Trophoblast cell (in vitro differentiated cells and primary cell): ENCODE data around the gene FAM219B.
A peak's percentile ranks its signal among the peaks of the same experiment; 100 is the strongest.

Experiments used
- DNase-seq, 2 donors: peaks; one replicate each; pipeline ENCODE4 v3.0.0-alpha.2; 2016
- H2AFZ ChIP-seq: 2 replicates; pipeline ENCODE4 v1.6.1; 2013; ENCODE audit warnings: low read length, moderate library complexity, mild to moderate bottlenecking; ENCODE audit not compliant: insufficient read depth, poor library complexity
- H2AK5ac ChIP-seq: 2 replicates; pipeline ENCODE4 v1.6.1; 2013; ENCODE audit warnings: mild to moderate bottlenecking, low read length
- H2BK120ac ChIP-seq: 2 replicates; pipeline ENCODE4 v1.6.1; 2013; ENCODE audit warnings: low read length, mild to moderate bottlenecking, moderate library complexity; ENCODE audit not compliant: insufficient read depth, poor library complexity
- H2BK12ac ChIP-seq: 2 replicates; pipeline ENCODE4 v1.6.1; 2013; ENCODE audit warnings: mild to moderate bottlenecking, low read length, moderate library complexity
- H2BK5ac ChIP-seq: 2 replicates; pipeline ENCODE4 v1.6.1; 2013; ENCODE audit warnings: low read length, low read depth, moderate library complexity, mild to moderate bottlenecking; ENCODE audit not compliant: poor library complexity
- H3K14ac ChIP-seq: 2 replicates; pipeline ENCODE4 v1.6.1; 2013; ENCODE audit warnings: mild to moderate bottlenecking, low read length
- H3K18ac ChIP-seq: 2 replicates; pipeline ENCODE4 v1.6.1; 2013; ENCODE audit warnings: mild to moderate bottlenecking, low read length
- H3K23ac ChIP-seq: 2 replicates; pipeline ENCODE4 v1.6.1; 2013; ENCODE audit warnings: low read length
- H3K27ac ChIP-seq: 2 replicates; pipeline ENCODE4 v1.5.1; 2013; ENCODE audit warnings: low read depth, mild to moderate bottlenecking, inconsistent platforms, low read length, moderate library complexity
- H3K27me3 ChIP-seq: 2 replicates; pipeline ENCODE4 v1.6.1; 2013; ENCODE audit warnings: inconsistent platforms, mild to moderate bottlenecking, low read length, moderate library complexity; ENCODE audit not compliant: insufficient read depth
- H3K36me3 ChIP-seq, 2 experiments: 1 replicate in 1 of 2; 2 replicates in 1 of 2; pipeline ENCODE4 v1.6.1; 2013; ENCODE audit warnings: low read length in 2 of 2, mild to moderate bottlenecking in 2 of 2, moderate library complexity in 1 of 2; ENCODE audit not compliant: insufficient read depth in 2 of 2, control insufficient read depth in 1 of 2
- H3K4ac ChIP-seq: 2 replicates; pipeline ENCODE4 v1.6.1; 2013; ENCODE audit warnings: low read depth, mild to moderate bottlenecking, low read length, moderate library complexity
- H3K4me1 ChIP-seq, 2 experiments: 1 replicate in 1 of 2; 2 replicates in 1 of 2; pipeline ENCODE4 v1.6.1; 2013; ENCODE audit warnings: low read length in 2 of 2, mild to moderate bottlenecking in 2 of 2, moderate library complexity in 1 of 2; ENCODE audit not compliant: insufficient read depth in 2 of 2, control insufficient read depth in 1 of 2
- H3K4me2 ChIP-seq: 2 replicates; pipeline ENCODE4 v1.6.1; 2013; ENCODE audit warnings: inconsistent platforms, mild to moderate bottlenecking, low read length, moderate library complexity
- H3K4me3 ChIP-seq: 2 replicates; pipeline ENCODE4 v1.5.1; 2013; ENCODE audit warnings: mild to moderate bottlenecking, low read depth, low read length, inconsistent platforms
- H3K79me1 ChIP-seq: one replicate; pipeline ENCODE4 v1.6.1; 2013; ENCODE audit warnings: low read length
- H3K79me2 ChIP-seq: 2 replicates; pipeline ENCODE4 v1.6.1; 2013; ENCODE audit warnings: low read length, mild to moderate bottlenecking; ENCODE audit not compliant: control insufficient read depth, insufficient read depth, poor library complexity
- H3K9ac ChIP-seq: 2 replicates; pipeline ENCODE4 v1.6.1; 2013; ENCODE audit warnings: mild to moderate bottlenecking, low read length
- H3K9me3 ChIP-seq: 2 replicates; pipeline ENCODE4 v1.6.1; 2013; ENCODE audit warnings: low read depth, mild to moderate bottlenecking, control low read depth, inconsistent platforms, low read length; ENCODE audit not compliant: insufficient read depth
- H4K12ac ChIP-seq: 2 replicates; pipeline ENCODE4 v1.6.1; 2013; ENCODE audit warnings: low read depth, mild to moderate bottlenecking, low read length, moderate library complexity
- H4K8ac ChIP-seq: 2 replicates; pipeline ENCODE4 v1.6.1; 2013; ENCODE audit warnings: low read depth, mild to moderate bottlenecking, low read length, moderate library complexity
- H4K91ac ChIP-seq: one replicate; pipeline ENCODE4 v1.6.1; 2013; ENCODE audit warnings: low read depth, mild to moderate bottlenecking, low read length, moderate library complexity
- WGBS: extraction: QIAGEN DNeasy Blood & Tissue Kit; methylation state at CpG from one replicate; pipeline ENCODE4 v1.1.7; 2013; ENCODE audit warnings: missing lambda C conversion rate; ENCODE audit not compliant: insufficient read length, insufficient coverage; ENCODE audit errors: extremely low coverage; 5-methylcytosine and 5-hydroxymethylcytosine counted together

Gene FAM219B

DNA sequence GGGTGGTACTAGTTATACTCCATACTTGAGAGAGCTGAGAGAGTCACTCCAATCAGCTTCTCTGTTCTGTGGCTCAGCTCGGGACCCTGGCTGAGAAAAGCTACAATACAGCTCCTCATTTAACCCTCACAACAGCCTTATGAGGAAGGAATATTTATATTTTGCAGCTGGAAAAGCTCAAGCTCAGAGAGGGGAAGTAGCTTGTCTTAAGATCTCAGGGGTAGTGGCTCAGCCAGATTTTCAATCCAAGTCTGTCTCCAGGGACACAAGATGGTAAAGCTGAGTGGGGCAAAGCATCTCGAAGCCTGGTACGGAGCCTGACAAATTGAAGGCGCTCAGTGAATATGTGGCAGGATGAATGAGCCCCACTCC lies 48.3 kb downstream of the FAM219B start:
- Histone ChIP-seq H4K8ac (no peak overlapping the region), H3K27me3 (no peaks in the 10 kb centered on the region), H3K14ac (no peak overlapping the region), H3K36me3 (peaks cover 11% of the 10 kb centered on the region in 2 experiments), H3K9ac (no peak overlapping the region), H3K9me3 (no peaks in the 10 kb centered on the region), H3K4me1 (peaks cover 14% of the 10 kb centered on the region in 2 experiments), H3K18ac (no peak overlapping the region), H4K12ac (no peak overlapping the region), H3K4me2 (no peak overlapping the region), H2AFZ (no peak overlapping the region), H4K91ac (no peak overlapping the region), H3K4me3 (no peak overlapping the region), H2BK12ac (no peak overlapping the region), H2AK5ac (no peak overlapping the region), H2BK120ac (no peak overlapping the region), H3K79me2 (peaks cover 5% of the 10 kb centered on the region), H3K27ac (no peak overlapping the region), H3K23ac (no peak overlapping the region), H3K4ac (no peak overlapping the region), H3K79me1 (no peaks in the 10 kb centered on the region), H2BK5ac (no peak overlapping the region)
- no CpG with 5 or more reads among the region's 4 CpGs for WGBS
- no peak for DNase-seq

DNA sequence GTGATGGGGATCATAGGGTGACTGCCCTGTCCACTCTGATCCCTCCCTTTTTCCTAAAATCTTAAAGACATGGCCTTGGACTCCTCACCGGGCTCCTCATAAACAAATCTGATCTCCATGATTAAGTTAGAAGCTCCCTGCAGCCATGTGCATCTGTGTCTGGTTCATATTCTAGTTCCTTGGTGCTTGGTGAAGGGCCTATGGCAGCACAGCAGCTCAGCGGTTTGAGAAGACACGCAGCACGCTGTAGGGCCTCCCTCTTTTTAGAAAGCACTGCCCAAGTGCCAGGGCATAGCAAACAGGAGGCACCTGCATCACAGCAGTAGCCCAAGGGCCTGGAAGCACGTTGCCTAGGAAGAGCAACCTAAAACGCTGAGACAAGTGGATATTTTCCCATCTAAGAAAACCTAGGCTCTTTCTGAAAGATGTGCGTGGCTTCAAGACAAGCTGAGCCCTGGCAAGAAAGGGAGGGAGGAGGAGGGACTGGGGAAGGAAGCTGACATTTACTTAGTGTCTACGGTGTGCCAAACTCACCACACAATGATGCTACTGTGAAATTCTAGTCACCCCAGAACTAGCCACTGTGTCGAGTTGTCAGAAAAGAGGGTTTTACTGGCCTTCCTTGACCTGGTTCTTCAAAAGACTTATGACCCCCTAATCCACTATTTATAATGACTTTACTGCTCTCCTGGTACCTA lies 48.8 kb downstream of the FAM219B start:
- H2AFZ ChIP-seq, result no peak overlapping the region
- no CpG with 5 or more reads among the region's 9 CpGs for WGBS
- peaks cover 16% of the 10 kb centered on the region in 2 experiments for H3K36me3 ChIP-seq

GRCh38 chr15:74857082-74857655 lies 49.5 kb downstream of the FAM219B start:
- no peaks in the 10 kb centered on the region for H3K79me1 ChIP-seq
- no peak overlapping the region for H2BK120ac ChIP-seq
- H4K8ac ChIP-seq, result no peak overlapping the region
- H4K12ac ChIP-seq, result no peak overlapping the region
- no peaks in the 10 kb centered on the region for H3K27me3 ChIP-seq
- H2BK12ac ChIP-seq, result no peak overlapping the region
- H3K4me3 ChIP-seq, result no peak overlapping the region
- no peak overlapping the region for H3K4ac ChIP-seq
- no peak overlapping the region for H3K9ac ChIP-seq
- DNase-seq, result peak; percentile 76 to 82
- H2AK5ac ChIP-seq, result no peak overlapping the region
- H3K36me3 ChIP-seq, result peaks cover 20 to 22% of the 10 kb centered on the region in 2 experiments
- no peak overlapping the region for H3K14ac ChIP-seq
- H3K18ac ChIP-seq, result no peak overlapping the region
- H2AFZ ChIP-seq, result no peak overlapping the region
- H3K23ac ChIP-seq, result no peak overlapping the region
- no peak overlapping the region for H3K27ac ChIP-seq
- peaks cover 5% of the 10 kb centered on the region for H3K79me2 ChIP-seq
- peaks cover 14 to 15% of the 10 kb centered on the region in 2 experiments for H3K4me1 ChIP-seq
- H3K9me3 ChIP-seq, result no peaks in the 10 kb centered on the region
- no CpG with 5 or more reads among the region's 5 CpGs for WGBS
- H2BK5ac ChIP-seq, result no peak overlapping the region
- H3K4me2 ChIP-seq, result no peak overlapping the region
- no peak overlapping the region for H4K91ac ChIP-seq

More for the DNA sequence above, 48.8 kb downstream of the FAM219B start:
- Histone ChIP-seq H3K27ac (no peak overlapping the region), H3K18ac (peak overlapping the region; percentile 51), H2BK12ac (no peak overlapping the region), H2BK120ac (no peak overlapping the region), H3K23ac (no peak overlapping the region), H2AK5ac (no peak overlapping the region), H3K14ac (peak overlapping the region; percentile 37), H3K9ac (no peak overlapping the region), H4K12ac (no peak overlapping the region), H3K9me3 (no peaks in the 10 kb centered on the region), H3K4me1 (peaks cover 14% of the 10 kb centered on the region in 2 experiments), H3K27me3 (no peaks in the 10 kb centered on the region), H3K4me2 (no peak overlapping the region), H3K79me1 (no peaks in the 10 kb centered on the region), H3K4me3 (no peak overlapping the region), H2BK5ac (no peak overlapping the region), H4K91ac (peak overlapping the region; percentile 33), H3K4ac (no peak overlapping the region), H4K8ac (no peak overlapping the region), H3K79me2 (peaks cover 5% of the 10 kb centered on the region)
- DNase-seq, result no peak

DNA sequence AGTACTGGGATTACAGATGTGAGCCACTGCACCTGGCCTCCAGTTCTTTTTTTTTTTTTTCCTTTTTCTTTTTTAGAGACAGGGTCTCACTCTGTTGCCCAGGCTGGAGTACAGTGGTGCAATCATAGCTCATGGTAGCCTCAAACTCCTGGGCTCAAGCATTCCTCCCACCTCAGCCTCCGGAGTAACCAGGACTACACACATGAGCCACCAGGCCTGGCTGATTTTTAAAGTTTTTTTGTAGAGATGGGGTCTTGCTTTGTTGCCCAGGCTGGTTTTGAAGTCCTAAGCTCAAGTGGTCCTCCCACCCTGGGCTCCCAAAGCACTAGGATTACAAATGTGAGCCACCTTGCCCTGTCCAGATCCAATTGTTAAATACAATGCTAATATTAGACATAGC lies 50.1 kb downstream of the FAM219B start:
- no peak overlapping the region for H2BK120ac ChIP-seq
- no CpG with 5 or more reads among the region's 1 CpG for WGBS
- H2BK5ac ChIP-seq, result no peak overlapping the region
- no peaks in the 10 kb centered on the region for H3K9me3 ChIP-seq
- no peak overlapping the region for H3K4me3 ChIP-seq
- H3K18ac ChIP-seq, result no peak overlapping the region
- no peak overlapping the region for H4K91ac ChIP-seq
- H2AFZ ChIP-seq, result no peak overlapping the region
- no peak overlapping the region for H2BK12ac ChIP-seq
- no peak overlapping the region for H3K4ac ChIP-seq
- H3K4me1 ChIP-seq, result peaks cover 14 to 21% of the 10 kb centered on the region in 2 experiments
- H3K23ac ChIP-seq, result no peak overlapping the region
- H3K36me3 ChIP-seq, result peaks cover 24 to 28% of the 10 kb centered on the region in 2 experiments
- H4K12ac ChIP-seq, result no peak overlapping the region
- DNase-seq, result no peak
- no peak overlapping the region for H3K27ac ChIP-seq
- H3K79me2 ChIP-seq, result peaks cover 5% of the 10 kb centered on the region
- no peak overlapping the region for H3K14ac ChIP-seq
- no peak overlapping the region for H3K4me2 ChIP-seq
- no peak overlapping the region for H4K8ac ChIP-seq
- H2AK5ac ChIP-seq, result no peak overlapping the region
- H3K9ac ChIP-seq, result no peak overlapping the region
- no peaks in the 10 kb centered on the region for H3K79me1 ChIP-seq
- no peaks in the 10 kb centered on the region for H3K27me3 ChIP-seq
